Measurements from ENCODE around the gene TRIM65. TPM values are rescaled to one million over a fixed set of nuclear protein-coding genes. Genes with fewer than 3 reads are reported as not detected.
A peak's percentile ranks its signal among the peaks of the same experiment; 100 is the strongest.

Gene TRIM65
- total and polyA plus RNA-seq, 2 of the 13 experiments (the other 11 are each of a cell fraction or from before 2014, with no cell fraction given), result 10.3 to 22.4 TPM

- TF ChIP-seq AHDC1 (CRISPR knock-in tag; IDR thresholded peaks at IDR 0.05; ENCODE audit: borderline replicate concordance) (0 out of 2 replicates have a peak, but pooled peaks have one; percentile 22), ZNF839 (CRISPR knock-in tag; IDR thresholded peaks at IDR 0.05; ENCODE audit: borderline replicate concordance) (peak; percentile 55; the same call in 1 of the 2 replicates), ZNF678 (CRISPR knock-in tag; IDR thresholded peaks at IDR 0.05) (0 out of 2 replicates have a peak, but pooled peaks have one; percentile 84), TGIF2 (CRISPR knock-in tag; IDR thresholded peaks at IDR 0.05) (peak; percentile 67; the same call in 1 of the 2 replicates), ZNF142 (CRISPR knock-in tag; IDR thresholded peaks at IDR 0.05) (peak; percentile 66; the same call in 1 of the 2 replicates), CSRNP2 (CRISPR knock-in tag; conservative IDR thresholded peaks at IDR 0.05; ENCODE audit: low read depth) (no peak), ZNF124 (CRISPR knock-in tag; IDR thresholded peaks at IDR 0.05) (peak; percentile 18; the same call in 1 of the 2 replicates), ZNF891 (CRISPR knock-in tag; IDR thresholded peaks at IDR 0.05) (peak; percentile 90), ZNF20 (CRISPR knock-in tag; IDR thresholded peaks at IDR 0.05) (no peak), SMARCE1 (IDR thresholded peaks at IDR 0.05; ENCODE audit: borderline replicate concordance) (no peak), TSC22D2 (CRISPR knock-in tag; IDR thresholded peaks at IDR 0.05; ENCODE audit: borderline replicate concordance) (peak; percentile 18; the same call in 1 of the 2 replicates), ZBTB8A (CRISPR knock-in tag; IDR thresholded peaks at IDR 0.05; ENCODE audit: borderline replicate concordance, low read depth) (no peak), ATRX (CRISPR knock-in tag; IDR thresholded peaks at IDR 0.05; ENCODE audit: borderline replicate concordance) (no peak), ZNF598 (CRISPR knock-in tag; IDR thresholded peaks at IDR 0.05; ENCODE audit: borderline replicate concordance) (peak; percentile 50; the same call in 1 of the 2 replicates)
Observed at GRCh38 chr17:75843577-75844529, 52.9 kb downstream of the TRIM65 start, which contains the start of gene UNC13D (continued).

Measured in HepG2 (cell line).